Gastrocnemius medialis (tissue), 4 donors: Measurements from ENCODE around the gene GPALPP1. TPM values are rescaled to one million over a fixed set of nuclear protein-coding genes. Genes with fewer than 3 reads are reported as not detected.

Source experiments
- ATAC-seq, 2 donors: fragments of 150-250 bp; one replicate each; pipeline ENCODE4 v1.9.1; 2016
- DNase-seq, 2 donors: peaks; one replicate each; pipeline ENCODE4 v3.0.0-alpha.2; 2019
- H3K27ac ChIP-seq, 4 donors: fragments of 200-600 bp; sonication (generic); 1 replicate in 1 of 4; 2 replicates in 3 of 4; pipeline ENCODE4 v1.5.1; 2016 to 2018; ENCODE audit warnings: mild to moderate bottlenecking in 2 of 4, moderate library complexity in 1 of 4
- H3K27me3 ChIP-seq, 3 donors: fragments of 200-600 bp; sonication (generic) in 2 of 3; 1 replicate in 1 of 3; 2 replicates in 2 of 3; pipeline versions ENCODE4 v1.5.1 to v1.6.0; 2016 to 2019; ENCODE audit warnings: mild to moderate bottlenecking in 1 of 3, moderate library complexity in 1 of 3
- H3K36me3 ChIP-seq, 2 donors: fragments of 200-600 bp; sonication (generic) in 1 of 2; one replicate each; pipeline ENCODE4 v1.5.1; 2017 to 2018
- H3K4me1 ChIP-seq, 2 donors: fragments of 200-600 bp; sonication (generic) in 1 of 2; one replicate each; pipeline ENCODE4 v1.5.1; 2016 to 2017; ENCODE audit warnings: mild to moderate bottlenecking in 2 of 2
- H3K4me3 ChIP-seq, 4 donors: fragments of 200-600 bp; sonication (generic) in 3 of 4; 1 replicate in 1 of 4; 2 replicates in 3 of 4; pipeline ENCODE4 v1.5.1; 2016 to 2019; ENCODE audit warnings: mild to moderate bottlenecking in 2 of 4
- H3K9me3 ChIP-seq, 3 donors: fragments of 200-600 bp; sonication (generic) in 2 of 3; 1 replicate in 1 of 3; 2 replicates in 2 of 3; pipeline ENCODE4 v1.5.1; 2016 to 2019
- POLR2A ChIP-seq, 2 donors: fragments of 450-650 bp; IDR thresholded peaks; one replicate each; pipeline ENCODE4 v1.6.1; 2017; ENCODE audit warnings: antibody characterized with exemption in 2 of 2, mild to moderate bottlenecking in 2 of 2, moderate library complexity in 2 of 2
- in situ Hi-C, 4 donors: fragments of 200-750 bp; cut with MboI; loops; one replicate each; pipeline versions ENCODE4 v1.15.0 to v1.8.0; 2017; ENCODE audit warnings: low sequenced_read_pairs in 4 of 4
- intact Hi-C: fragments of 100-400 bp; cut with DNase I; formaldehyde crosslinking; loops from one replicate; pipeline ENCODE4 v1.15.1; 2023; ENCODE audit warnings: low total_unique reads
- total RNA-seq, 4 donors: library from RNA; depleted of rRNA; stranded (reverse); fragments of >200 nt; gene quantifications; one replicate each; pipeline versions ENCODE4 v1.1.0 to v1.2.3, GENCODE V29; 2016
- TF ChIP-seq, protein P1 (sequence below), 5 experiments: fragments of 450-650 bp in 3 of 5; fragments of 200-600 bp in 2 of 5; sonication (generic) in 2 of 5; IDR thresholded peaks in 4 of 5; conservative IDR thresholded peaks in 1 of 5; 1 replicate in 4 of 5; 2 replicates in 1 of 5; pipeline ENCODE4 v1.5.1; 2016 to 2019; ENCODE audit warnings: antibody characterized with exemption in 5 of 5, mild to moderate bottlenecking in 3 of 5, moderate library complexity in 3 of 5

Gene GPALPP1
- total RNA-seq, 4 donors from 2014 or later, result 6.4 to 16.2 (median 9.6) TPM

DNA sequence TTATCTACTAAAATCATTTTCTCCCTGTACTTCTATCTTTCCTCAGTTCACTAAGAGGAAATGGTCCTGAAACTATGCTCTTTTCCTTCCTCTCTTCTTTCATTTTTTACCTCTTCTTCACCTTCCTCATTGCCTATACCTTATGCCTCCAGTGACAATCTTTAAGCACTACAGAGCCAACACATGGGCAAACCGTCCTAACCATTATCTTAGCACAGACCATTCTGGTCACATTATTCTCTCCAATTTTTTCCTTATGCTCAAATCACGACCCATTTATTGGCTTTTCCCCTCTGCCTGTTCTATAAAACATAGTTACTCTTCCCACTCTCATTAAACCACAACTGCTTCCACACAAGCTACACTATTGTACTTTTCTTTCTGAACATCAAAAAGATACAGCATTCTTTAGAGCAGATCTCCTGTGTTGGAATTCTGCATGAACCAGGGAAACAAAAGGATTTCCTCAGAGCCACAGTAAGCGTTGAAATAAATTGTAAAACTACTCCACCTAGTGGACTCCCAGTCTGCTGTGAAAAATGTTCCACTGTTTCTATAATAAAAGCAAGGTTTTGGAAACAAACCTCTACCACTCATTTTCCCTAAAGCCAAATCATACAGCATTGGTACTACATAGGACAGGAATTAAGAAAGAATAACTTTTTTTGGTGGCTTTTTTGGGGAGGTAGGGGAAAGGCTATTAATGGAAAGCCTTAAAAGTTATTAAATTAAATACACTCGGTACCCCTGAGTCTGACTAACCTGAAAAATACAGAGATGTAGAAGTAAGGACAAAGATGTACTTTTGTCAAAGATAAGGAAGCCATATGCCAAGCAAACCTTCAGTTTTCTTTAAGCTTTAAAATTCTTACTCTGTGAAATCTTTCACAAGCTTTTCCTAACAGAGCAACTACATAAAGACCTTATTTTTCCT is 19.5 kb upstream of the GPALPP1 start:
- in situ Hi-C loops, result loop anchor here (5.0 to 25.0 kb wide), 5 partner anchors 383 to 1065 kb away; partner anchors contain the start of gene TSC22D1 (in 2 of the 4)
- no peak for DNase-seq

DNA sequence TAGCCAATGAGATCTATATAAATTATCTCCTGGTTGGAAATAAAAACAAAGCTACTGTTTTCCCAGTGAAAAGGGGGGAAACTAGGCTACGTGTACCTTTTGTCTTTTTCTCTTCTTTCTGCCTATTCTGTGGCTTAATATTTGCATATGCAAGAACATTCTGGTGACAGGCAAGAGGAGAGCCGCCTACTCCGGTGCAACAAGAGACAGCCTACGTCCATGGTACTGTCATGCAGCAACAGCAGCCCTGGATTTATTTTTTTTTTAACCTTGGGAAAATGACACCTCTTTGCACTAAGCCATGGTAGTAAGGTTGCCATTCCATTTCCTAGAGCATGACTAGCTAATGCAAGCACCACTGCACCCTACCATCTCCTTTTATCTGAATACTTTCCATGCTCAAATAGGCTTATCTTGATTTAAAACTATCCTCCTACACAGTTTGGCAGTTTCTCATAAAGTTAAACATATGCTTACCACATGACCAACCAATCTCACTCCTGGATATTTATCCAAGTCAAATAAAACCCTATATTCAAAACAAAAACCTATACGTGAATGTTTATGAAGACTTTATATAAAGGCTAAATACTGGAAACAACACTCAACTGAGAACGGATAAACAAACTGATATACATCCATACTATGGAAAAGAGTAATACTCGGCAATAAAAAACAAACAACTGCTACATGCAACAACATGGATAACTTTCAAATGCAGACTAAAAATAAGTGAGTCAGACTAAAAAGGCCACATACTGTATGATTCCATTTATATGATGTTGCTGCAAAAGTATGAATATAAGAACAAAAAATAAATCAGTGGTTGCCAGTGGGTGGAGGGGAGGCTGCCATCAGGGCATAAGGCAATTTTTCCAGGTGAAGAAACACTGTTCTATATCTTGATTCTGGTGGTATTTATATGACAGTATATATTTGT is 17.4 kb upstream of the GPALPP1 start:
- in situ Hi-C loops (loop anchor here (10.0 to 25.0 kb wide), 4 partner anchors 385 to 1067 kb away; partner anchors contain the start of gene TSC22D1 (in 2 of the 4)), intact Hi-C loops (loop anchor here (5.0 kb wide), 2 partner anchors 210 to 1065 kb away; no protein-coding TSS in a partner anchor)
- peak; percentile 53 to 70 for ATAC-seq
- Histone ChIP-seq H3K27ac (peak overlapping the region; percentile 40 to 81 (median 79)), H3K4me1 (peaks cover 37 to 51% of the 10 kb centered on the region in 2 donors), H3K36me3 (peaks cover 0 to 2% of the 10 kb centered on the region in 2 donors), H3K27me3 (no peaks in the 10 kb centered on the region), H3K4me3 (no peak overlapping the region), H3K9me3 (no peaks in the 10 kb centered on the region)
- TF ChIP-seq, protein P1, sequence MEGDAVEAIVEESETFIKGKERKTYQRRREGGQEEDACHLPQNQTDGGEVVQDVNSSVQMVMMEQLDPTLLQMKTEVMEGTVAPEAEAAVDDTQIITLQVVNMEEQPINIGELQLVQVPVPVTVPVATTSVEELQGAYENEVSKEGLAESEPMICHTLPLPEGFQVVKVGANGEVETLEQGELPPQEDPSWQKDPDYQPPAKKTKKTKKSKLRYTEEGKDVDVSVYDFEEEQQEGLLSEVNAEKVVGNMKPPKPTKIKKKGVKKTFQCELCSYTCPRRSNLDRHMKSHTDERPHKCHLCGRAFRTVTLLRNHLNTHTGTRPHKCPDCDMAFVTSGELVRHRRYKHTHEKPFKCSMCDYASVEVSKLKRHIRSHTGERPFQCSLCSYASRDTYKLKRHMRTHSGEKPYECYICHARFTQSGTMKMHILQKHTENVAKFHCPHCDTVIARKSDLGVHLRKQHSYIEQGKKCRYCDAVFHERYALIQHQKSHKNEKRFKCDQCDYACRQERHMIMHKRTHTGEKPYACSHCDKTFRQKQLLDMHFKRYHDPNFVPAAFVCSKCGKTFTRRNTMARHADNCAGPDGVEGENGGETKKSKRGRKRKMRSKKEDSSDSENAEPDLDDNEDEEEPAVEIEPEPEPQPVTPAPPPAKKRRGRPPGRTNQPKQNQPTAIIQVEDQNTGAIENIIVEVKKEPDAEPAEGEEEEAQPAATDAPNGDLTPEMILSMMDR (IDR thresholded peaks at IDR 0.05 in 4 of 5, conservative IDR thresholded peaks at IDR 0.05 in 1 of 5), result no peak
- TF ChIP-seq POLR2A (IDR thresholded peaks at IDR 0.05), result no peak
- DNase-seq, result peak in 1 of 2 donors; percentile 49

More for the DNA sequence above, 19.5 kb upstream of the GPALPP1 start:
- Histone ChIP-seq H3K27ac (peak overlapping the region; percentile 60 to 81 (median 79)), H3K4me1 (peaks cover 37 to 51% of the 10 kb centered on the region in 2 donors), H3K36me3 (peaks cover 0 to 10% of the 10 kb centered on the region in 2 donors), H3K27me3 (no peaks in the 10 kb centered on the region), H3K4me3 (no peak overlapping the region), H3K9me3 (no peaks in the 10 kb centered on the region)
- TF ChIP-seq POLR2A (IDR thresholded peaks at IDR 0.05), result no peak
- TF ChIP-seq, protein P1 (IDR thresholded peaks at IDR 0.05 in 4 of 5, conservative IDR thresholded peaks at IDR 0.05 in 1 of 5), result peak; percentile 78 to 92 (median 82)
- ATAC-seq, result peak; percentile 64 to 69
- intact Hi-C loops, result loop anchor here (1.0 to 5.0 kb wide), 5 partner anchors 68 to 1063 kb away; no protein-coding TSS in a partner anchor

DNA sequence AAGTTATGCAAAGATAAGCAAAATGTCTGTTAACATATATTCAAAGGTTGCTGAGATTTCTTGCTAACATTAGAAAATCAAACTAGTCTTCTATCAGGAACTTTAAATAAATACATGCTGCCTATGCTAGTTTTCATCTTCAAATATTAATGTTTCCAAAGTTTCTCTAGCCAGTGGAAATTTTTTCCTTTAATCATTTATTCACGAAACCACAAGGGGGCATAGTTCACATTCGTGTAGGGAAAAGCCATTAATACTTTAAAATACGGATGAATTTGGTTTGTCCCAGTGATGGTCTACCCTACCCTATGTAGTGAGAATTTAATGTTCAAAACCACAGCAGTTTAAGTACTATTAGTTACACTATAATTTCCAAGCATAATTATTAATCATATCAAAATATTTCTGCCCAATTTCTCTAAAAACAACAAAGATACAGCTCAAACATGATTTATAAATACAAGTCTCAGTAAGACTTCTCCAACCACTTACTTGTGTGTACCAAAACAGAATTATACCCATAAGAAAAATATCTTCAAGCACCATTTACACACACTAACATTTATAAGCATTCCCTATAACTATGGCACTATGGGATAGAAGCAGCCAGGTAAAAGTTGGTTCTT is 16.3 kb upstream of the GPALPP1 start:
- TF ChIP-seq POLR2A (IDR thresholded peaks at IDR 0.05), result no peak
- TF ChIP-seq, protein P1 (IDR thresholded peaks at IDR 0.05 in 4 of 5, conservative IDR thresholded peaks at IDR 0.05 in 1 of 5), result peak in 4 of 5 experiments; percentile 37 to 66 (median 48)
- in situ Hi-C loops, result loop anchor here (10.0 to 25.0 kb wide), 4 partner anchors 386 to 1068 kb away; partner anchors contain the start of gene TSC22D1 (in 2 of the 4)
- intact Hi-C loops, result loop anchor here (5.0 kb wide), 2 partner anchors 211 to 1066 kb away; no protein-coding TSS in a partner anchor
- H3K27ac ChIP-seq, result peak overlapping the region in 2 of 4 donors; percentile 78 to 81
- no peaks in the 10 kb centered on the region for H3K27me3 ChIP-seq
- peaks cover 0 to 12% of the 10 kb centered on the region in 2 donors for H3K36me3 ChIP-seq
- peaks cover 26 to 41% of the 10 kb centered on the region in 2 donors for H3K4me1 ChIP-seq
- DNase-seq (no peak), ATAC-seq (no peak)
- H3K9me3 ChIP-seq, result no peaks in the 10 kb centered on the region
- H3K4me3 ChIP-seq, result no peak overlapping the region
